HepG2 (cell line): ENCODE data around the gene RPS10. TPM values are rescaled to one million over a fixed set of nuclear protein-coding genes. Genes with fewer than 3 reads are reported as not detected.
A peak's percentile ranks its signal among the peaks of the same experiment; 100 is the strongest.

ENCODE experiments used
- ETV6 ChIP-seq: sonication (generic); formaldehyde crosslinking; conservative IDR thresholded peaks from 2 replicates; pipeline ENCODE4 v1.4.0; 2020; ENCODE audit warnings: missing genetic modification reagents
- KAT8 ChIP-seq: IDR thresholded peaks from 2 replicates; pipeline ENCODE4 v1.6.1; 2016; ENCODE audit warnings: missing genetic modification reagents, missing compliant biosample characterization
- MEIS1 ChIP-seq: sonication (generic); formaldehyde crosslinking; IDR thresholded peaks from 2 replicates; pipeline ENCODE4 v1.9.0; 2021; ENCODE audit warnings: mild to moderate bottlenecking, missing genetic modification reagents, moderate library complexity, borderline replicate concordance
- NCOA2 ChIP-seq: sonication (generic); formaldehyde crosslinking; IDR thresholded peaks from 2 replicates; pipeline ENCODE4 v1.8.0; 2022; ENCODE audit warnings: inconsistent platforms
- ONECUT2 ChIP-seq: sonication (generic); formaldehyde crosslinking; IDR thresholded peaks from 2 replicates; pipeline ENCODE4 v1.4.0; 2020; ENCODE audit warnings: missing genetic modification reagents
- PRDM15 ChIP-seq: sonication (generic); formaldehyde crosslinking; IDR thresholded peaks from 2 replicates; pipeline ENCODE4 v1.4.0; 2020; ENCODE audit warnings: missing genetic modification reagents
- RXRB ChIP-seq: IDR thresholded peaks from 2 replicates; pipeline ENCODE4 v1.6.1; 2016; ENCODE audit warnings: borderline replicate concordance, missing genetic modification reagents, missing compliant biosample characterization
- SSRP1 ChIP-seq: IDR thresholded peaks from 2 replicates; pipeline ENCODE4 v1.6.1; 2016; ENCODE audit warnings: control low read depth
- ZNF225 ChIP-seq: sonication (generic); formaldehyde crosslinking; IDR thresholded peaks from 2 replicates; pipeline ENCODE4 v1.4.0; 2020; ENCODE audit warnings: mild to moderate bottlenecking, missing genetic modification reagents
- ZNF709 ChIP-seq: sonication (generic); formaldehyde crosslinking; IDR thresholded peaks from 2 replicates; pipeline ENCODE4 v1.5.0; 2020; ENCODE audit warnings: mild to moderate bottlenecking, missing genetic modification reagents
- ZNF777 ChIP-seq: sonication (generic); formaldehyde crosslinking; IDR thresholded peaks from 2 replicates; pipeline ENCODE4 v1.4.0; 2020; ENCODE audit warnings: missing genetic modification reagents
- ZNF878 ChIP-seq: sonication (generic); formaldehyde crosslinking; IDR thresholded peaks from 2 replicates; pipeline ENCODE4 v1.8.1; 2023; ENCODE audit warnings: mild to moderate bottlenecking, missing genetic modification reagents, moderate library complexity
- polyA plus RNA-seq, 8 experiments: library from polyadenylated mRNA; depleted of rRNA in 3 of 8; stranded (reverse) in 7 of 8; unstranded in 1 of 8; fragments of >200 nt; fragmentation: Illumina TruSeq in 4 of 8; extraction: Trizol in 4 of 8; gene quantifications; 2 replicates each; pipeline versions ENCODE4 v1.2.1 to v1.2.3, GENCODE V29; 2011 to 2016; ENCODE audit warnings: low read depth in 4 of 8, missing spikeins in 1 of 8, mixed read lengths in 1 of 8; ENCODE audit not compliant: insufficient read depth in 1 of 8
- total RNA-seq, 5 experiments: library from RNA; depleted of rRNA; stranded (reverse); fragments of >200 nt; fragmentation: Illumina TruSeq; extraction: Trizol; gene quantifications; 2 replicates each; pipeline ENCODE4 v1.2.3, GENCODE V29; 2016; ENCODE audit warnings: low read depth in 1 of 5
- TF ChIP-seq, protein P1 (sequence below): sonication (generic); formaldehyde crosslinking; IDR thresholded peaks from 2 replicates; pipeline ENCODE4 v1.5.1; 2020; ENCODE audit warnings: mild to moderate bottlenecking, missing genetic modification reagents, moderate library complexity
- TF ChIP-seq, protein P2 (sequence below): sonication (generic); formaldehyde crosslinking; IDR thresholded peaks from 2 replicates; pipeline ENCODE4 v1.4.0; 2020; ENCODE audit warnings: low read depth, mild to moderate bottlenecking, missing genetic modification reagents

The RPS10 gene
- total and polyA plus RNA-seq, 2 of the 13 experiments (the other 11 are each of a cell fraction or from before 2014, with no cell fraction given) = 2,909 to 4,648 TPM

DNA sequence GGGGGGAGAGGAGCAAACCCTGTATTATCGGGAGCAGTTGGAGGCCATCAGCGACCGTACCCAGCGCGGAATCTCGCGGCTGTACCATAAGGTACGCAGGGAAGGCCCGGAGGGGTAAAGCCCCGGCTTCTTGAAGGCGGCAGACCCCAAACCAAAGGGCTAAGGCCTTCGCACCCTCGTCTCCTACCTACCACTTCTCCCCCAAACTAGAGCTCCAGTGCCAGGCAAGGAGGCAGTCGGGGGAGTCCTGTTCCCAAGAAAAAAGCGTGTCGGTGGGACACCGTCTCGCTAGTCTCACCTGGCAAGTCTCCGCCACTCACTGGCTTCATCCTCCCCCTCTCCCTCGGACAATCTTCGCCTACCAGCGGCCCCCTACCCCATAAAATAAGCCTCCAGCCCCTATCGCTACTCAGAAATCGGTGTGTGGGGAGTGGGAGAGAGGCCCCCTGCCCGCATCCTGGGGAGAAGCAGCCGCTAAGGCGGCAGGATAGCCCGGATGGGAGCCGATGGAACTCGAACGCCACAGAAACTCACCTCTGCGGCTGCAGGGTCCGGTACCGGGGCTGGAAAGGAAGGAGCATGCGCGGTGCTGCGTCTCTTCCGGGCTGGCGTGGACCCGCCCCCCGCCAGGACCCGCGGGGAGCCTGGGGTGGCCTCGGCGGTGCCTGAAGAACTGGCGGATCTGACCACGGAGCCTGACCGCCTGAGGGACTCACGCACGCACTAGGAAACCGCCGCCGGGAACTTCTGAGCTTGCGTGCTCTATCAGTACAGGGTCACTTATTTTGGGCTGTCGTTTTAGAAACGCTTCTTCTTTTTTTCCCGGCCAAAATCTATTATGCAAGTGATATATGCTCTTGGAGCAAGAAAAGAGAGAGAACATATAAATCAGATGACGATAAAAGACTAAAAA, at the start of gene RPS10 (continued):
- TF ChIP-seq PRDM15 (CRISPR knock-in tag) (peak; percentile 43; the same call in 1 of the 2 replicates), NCOA2 (CRISPR knock-in tag) (no peak), MEIS1 (CRISPR knock-in tag) (no peak), ZNF878 (CRISPR knock-in tag) (no peak; the same call in 1 of the 2 replicates), ZNF777 (peak; percentile 32; the same call in 1 of the 2 replicates), RXRB (CRISPR knock-in tag) (peak; percentile 58; the same call in 1 of the 2 replicates), KAT8 (peak; percentile 90), ETV6 (peak; percentile 35; the same call in 1 of the 2 replicates), ONECUT2 (no peak), SSRP1 (CRISPR knock-in tag) (no peak; the same call in 1 of the 2 replicates), ZNF709 (CRISPR knock-in tag) (peak; percentile 75; the same call in 1 of the 2 replicates), ZNF225 (CRISPR knock-in tag) (peak; percentile 94; the same call in 1 of the 2 replicates)
- TF ChIP-seq, protein P1, sequence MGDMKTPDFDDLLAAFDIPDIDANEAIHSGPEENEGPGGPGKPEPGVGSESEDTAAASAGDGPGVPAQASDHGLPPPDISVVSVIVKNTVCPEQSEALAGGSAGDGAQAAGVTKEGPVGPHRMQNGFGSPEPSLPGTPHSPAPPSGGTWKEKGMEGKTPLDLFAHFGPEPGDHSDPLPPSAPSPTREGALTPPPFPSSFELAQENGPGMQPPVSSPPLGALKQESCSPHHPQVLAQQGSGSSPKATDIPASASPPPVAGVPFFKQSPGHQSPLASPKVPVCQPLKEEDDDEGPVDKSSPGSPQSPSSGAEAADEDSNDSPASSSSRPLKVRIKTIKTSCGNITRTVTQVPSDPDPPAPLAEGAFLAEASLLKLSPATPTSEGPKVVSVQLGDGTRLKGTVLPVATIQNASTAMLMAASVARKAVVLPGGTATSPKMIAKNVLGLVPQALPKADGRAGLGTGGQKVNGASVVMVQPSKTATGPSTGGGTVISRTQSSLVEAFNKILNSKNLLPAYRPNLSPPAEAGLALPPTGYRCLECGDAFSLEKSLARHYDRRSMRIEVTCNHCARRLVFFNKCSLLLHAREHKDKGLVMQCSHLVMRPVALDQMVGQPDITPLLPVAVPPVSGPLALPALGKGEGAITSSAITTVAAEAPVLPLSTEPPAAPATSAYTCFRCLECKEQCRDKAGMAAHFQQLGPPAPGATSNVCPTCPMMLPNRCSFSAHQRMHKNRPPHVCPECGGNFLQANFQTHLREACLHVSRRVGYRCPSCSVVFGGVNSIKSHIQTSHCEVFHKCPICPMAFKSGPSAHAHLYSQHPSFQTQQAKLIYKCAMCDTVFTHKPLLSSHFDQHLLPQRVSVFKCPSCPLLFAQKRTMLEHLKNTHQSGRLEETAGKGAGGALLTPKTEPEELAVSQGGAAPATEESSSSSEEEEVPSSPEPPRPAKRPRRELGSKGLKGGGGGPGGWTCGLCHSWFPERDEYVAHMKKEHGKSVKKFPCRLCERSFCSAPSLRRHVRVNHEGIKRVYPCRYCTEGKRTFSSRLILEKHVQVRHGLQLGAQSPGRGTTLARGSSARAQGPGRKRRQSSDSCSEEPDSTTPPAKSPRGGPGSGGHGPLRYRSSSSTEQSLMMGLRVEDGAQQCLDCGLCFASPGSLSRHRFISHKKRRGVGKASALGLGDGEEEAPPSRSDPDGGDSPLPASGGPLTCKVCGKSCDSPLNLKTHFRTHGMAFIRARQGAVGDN (CRISPR knock-in tag) = peak; percentile 90
- TF ChIP-seq, protein P2, sequence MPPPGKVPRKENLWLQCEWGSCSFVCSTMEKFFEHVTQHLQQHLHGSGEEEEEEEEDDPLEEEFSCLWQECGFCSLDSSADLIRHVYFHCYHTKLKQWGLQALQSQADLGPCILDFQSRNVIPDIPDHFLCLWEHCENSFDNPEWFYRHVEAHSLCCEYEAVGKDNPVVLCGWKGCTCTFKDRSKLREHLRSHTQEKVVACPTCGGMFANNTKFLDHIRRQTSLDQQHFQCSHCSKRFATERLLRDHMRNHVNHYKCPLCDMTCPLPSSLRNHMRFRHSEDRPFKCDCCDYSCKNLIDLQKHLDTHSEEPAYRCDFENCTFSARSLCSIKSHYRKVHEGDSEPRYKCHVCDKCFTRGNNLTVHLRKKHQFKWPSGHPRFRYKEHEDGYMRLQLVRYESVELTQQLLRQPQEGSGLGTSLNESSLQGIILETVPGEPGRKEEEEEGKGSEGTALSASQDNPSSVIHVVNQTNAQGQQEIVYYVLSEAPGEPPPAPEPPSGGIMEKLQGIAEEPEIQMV (CRISPR knock-in tag) = peak; percentile 67; the same call in 1 of the 2 replicates
